HG02840 (cell line): ENCODE data around the gene MTERF4.

Experiments used
- ATAC-seq: cut with Tn5 transposase; IDR thresholded peaks from one replicate; pipeline ENCODE4 v1.9.1; 2021; ENCODE audit warnings: mild to moderate bottlenecking, moderate library complexity, moderate number of reproducible peaks; ENCODE audit not compliant: unreplicated experiment, low FRiP score

Gene MTERF4

DNA sequence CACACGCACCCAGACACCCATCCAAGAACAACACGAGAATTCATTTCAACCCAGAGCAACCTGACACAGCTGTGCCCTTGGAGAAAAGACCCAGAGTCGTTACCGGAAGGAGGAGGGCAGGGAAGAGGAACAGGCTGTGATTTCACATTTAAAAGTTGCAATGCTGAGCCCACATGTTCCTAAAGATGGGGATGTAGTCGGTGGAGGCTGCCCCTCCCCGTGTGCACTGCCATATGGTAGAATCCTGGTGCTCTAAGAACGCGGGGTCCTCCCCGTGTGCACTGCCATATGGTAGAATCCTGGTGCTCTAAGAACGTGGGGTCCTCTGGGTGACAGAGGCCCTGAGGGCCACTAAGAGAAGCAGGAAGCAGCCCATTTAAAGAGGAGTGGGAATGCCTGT lies 10.9 kb downstream of the MTERF4 start:
- ATAC-seq, result no peak

DNA sequence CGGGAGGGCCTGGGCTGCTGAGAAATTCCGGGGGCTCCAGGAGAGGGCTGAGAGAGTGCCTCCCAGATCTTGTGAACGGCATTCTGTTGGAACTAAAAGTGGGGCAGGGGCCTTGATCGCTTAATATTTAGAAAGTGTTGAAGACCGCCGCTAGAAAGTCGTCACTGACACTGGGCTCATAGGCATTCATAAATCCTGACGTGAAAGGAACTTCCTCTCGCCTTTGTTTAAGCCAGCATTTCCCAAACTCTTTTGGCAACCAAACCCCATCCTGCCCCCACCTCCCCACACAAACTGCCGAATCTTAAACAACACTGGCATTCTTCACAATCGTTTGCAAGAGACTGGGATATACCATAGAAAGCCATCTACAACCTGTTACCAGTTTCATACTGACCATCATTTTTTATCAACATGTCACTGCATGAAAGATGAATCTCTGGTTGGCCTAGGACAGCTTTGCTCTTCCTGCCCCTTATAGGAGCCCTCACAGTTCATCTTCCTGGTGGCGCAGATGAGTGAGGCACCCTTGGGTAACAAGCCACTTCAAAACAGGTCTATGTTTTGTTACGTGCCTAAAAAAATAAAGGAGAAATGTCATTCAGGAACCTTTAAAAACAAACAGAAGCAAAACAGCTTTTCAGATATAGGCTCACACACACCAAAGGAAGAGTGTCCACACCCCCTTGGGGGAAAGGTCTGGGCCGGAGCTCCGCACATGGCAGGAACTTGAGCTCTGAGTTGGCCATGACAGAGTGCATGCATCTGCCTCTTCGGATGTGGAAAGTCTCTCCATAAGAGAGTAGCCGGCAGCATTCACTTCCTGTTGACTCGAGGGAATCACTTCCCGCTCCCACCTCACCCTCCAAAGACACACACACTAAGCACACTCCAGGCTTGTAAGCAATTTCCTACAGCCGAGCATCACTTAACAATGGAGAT lies 13.0 kb downstream of the MTERF4 start:
- no peak for ATAC-seq

DNA sequence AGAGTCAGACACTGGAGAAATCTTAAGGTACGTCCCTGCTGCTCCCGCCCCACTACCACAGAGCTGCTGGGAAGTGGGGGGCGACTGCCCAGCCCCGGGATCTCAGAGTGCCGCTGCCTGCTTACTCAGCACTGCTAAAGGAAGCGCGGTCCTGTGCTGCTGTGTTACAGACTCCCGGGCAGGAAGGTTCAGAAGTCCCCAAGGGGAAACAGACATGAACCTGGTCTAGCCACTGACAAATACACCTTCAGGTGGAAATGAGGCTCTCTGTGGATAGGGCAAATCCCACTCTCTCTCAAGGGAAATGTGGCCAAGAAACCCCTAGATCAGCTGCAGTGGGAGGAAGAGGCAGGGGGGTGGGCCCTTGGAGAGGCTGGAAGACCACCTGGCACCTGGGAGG lies 13.7 kb downstream of the MTERF4 start:
- no peak for ATAC-seq

- ATAC-seq, result no peak
Measured at GRCh38 chr2:241087420-241088268, 14.4 kb downstream of the MTERF4 start.

- ATAC-seq, result no peak
Measured at GRCh38 chr2:241084856-241085444, 17.1 kb downstream of the MTERF4 start.

GRCh38 chr2:241083091-241083415 lies 19.0 kb downstream of the MTERF4 start:
- ATAC-seq, result no peak

GRCh38 chr2:241082341-241083090 lies 19.6 kb downstream of the MTERF4 start:
- ATAC-seq, result no peak

- ATAC-seq, result no peak
Measured at GRCh38 chr2:241081643-241082340, 20.3 kb downstream of the MTERF4 start.

GRCh38 chr2:241081190-241081642 lies 20.9 kb downstream of the MTERF4 start:
- no peak for ATAC-seq

DNA sequence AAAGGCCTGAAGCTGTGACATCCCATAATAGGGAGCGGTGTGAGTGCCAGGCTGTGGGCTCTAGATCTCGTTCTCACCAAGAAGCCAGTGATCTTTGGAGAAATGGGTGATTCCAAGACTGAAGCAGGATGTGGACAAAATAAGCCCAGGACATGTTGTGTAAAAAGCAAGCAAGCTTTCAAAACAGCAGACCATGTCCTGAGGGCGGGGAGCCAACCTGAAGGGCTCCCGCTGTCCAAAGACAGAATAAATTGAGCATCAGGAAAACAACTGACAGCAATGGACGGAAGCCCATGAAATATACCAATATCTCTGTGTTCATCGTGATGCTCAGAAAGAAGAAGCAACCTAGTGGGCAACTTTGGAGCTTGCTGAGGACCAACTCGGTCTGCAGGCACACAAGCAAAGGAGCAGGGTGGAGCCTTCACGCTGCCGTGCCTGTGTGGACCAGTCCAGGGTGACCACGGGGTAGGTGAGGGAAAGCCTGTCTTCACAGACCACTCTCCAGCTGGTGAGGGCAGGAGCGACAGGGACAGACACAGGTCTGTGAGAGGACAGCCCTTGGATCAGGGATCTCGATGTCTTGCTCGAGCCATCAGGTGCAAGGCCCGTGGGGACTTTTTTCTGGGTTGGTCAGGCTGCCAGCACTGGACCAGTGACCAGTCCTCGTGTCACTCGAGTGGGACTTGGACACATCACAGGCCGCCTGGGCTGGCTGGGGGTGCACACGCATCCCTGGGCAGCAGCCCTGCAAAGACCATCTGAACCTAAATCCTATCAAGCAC lies 21.5 kb downstream of the MTERF4 start:
- ATAC-seq, result no peak

DNA sequence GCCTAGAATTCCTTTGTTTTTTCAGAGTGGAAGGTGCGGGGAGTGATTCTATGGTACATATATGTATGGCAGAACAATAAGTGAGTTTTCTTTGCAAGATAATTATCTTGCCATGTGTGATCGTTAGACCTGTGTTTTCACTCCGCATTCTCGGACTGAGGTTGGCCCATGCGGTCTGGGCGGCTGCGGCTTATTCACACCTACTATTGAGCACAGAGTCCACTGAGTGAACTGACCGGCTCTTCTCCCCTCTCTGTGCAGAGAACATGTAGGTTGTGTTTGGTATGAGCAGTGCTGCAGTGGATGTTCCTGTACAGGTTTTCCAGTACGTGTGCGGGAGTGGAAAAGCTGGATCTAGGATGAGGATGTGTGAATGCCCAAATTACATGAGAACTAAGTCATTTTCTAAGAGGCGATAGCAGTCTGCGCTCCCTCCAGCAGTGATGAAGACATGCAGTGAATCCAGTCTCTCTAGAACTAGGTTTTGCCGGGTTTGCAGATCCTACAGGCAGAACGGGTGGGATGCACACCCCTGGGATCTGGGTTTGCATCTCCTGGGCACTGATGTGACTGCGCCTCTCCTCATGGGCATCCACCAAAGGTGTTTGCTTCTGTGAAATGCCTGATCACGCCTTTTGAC lies 27.1 kb downstream of the MTERF4 start:
- no peak for ATAC-seq

GRCh38 chr2:241074065-241074818 lies 27.8 kb downstream of the MTERF4 start:
- ATAC-seq, result no peak

DNA sequence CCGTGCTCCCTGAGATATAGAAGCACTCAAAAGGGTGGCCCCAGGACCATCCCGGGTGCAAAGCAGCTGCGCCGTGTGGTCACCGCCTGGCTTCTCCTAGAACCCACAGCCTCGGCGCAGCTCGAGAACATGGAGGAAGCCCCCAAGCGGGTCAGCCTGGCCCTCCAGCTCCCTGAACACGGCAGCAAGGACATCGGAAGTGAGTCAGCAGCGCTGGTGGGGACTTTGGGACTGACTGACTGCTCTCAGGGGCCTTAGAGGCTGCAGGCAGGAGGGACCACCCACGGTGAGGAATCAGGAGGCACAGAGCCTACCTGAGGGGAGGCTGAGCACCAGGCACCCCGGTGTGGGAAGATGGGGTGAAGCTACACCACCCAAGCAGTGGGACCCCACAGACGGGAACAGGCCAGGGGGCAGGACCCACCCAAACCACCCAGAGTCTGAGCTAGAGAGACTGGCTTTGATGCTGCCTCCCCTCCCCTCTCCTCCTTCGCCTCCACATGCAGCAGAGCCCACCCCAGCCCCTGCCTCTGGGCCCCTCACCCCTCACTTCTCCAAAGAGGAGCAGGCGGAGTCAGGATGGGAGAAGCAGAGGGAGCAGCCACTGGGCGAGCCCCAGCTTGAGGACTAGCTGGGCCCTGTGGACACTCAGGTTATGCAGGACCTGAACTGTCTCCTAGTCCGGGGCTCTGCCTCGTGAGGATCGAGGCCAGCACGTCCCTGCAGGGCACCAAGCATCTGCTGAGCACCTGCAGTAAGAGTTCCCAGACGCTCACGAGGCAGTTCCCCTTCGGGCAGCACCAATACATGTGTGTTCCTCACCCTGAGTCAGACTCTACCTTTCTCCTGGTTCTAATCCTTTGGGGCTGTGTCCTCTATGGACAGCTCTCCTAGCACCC lies 28.7 kb downstream of the MTERF4 start:
- no peak for ATAC-seq

DNA sequence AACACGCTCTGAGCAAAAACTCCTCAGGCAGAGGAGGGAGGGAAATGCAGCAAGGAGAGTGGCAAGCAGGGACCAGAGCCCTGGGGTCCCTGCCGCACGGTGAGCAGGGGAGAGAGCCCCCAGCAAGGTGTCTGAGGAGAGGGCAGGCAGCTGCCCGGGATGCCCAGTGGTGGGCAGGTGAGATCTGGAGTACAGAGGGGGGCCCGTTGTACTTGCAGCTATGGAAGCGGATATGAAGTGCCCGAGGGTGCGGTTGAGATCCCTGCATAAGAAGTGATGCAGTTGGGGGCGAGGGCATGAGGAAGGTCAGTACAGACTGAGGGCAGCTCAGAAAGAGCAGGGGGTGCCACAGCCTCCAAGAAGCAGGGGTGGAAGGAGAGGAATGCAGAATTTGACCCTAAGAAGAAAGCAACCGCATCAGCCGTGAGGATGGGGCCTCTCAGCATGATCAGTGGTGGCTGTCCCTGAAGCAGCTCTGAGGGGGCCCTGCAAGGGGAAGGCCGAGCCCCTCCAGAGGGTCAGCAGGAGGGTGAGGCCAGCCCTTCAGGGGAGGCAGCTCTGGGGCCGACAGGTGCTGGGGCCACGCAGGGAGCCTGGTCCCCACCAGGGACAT lies 29.4 kb downstream of the MTERF4 start:
- no peak for ATAC-seq

GRCh38 chr2:241072151-241072550 lies 29.9 kb downstream of the MTERF4 start:
- ATAC-seq, result no peak

DNA sequence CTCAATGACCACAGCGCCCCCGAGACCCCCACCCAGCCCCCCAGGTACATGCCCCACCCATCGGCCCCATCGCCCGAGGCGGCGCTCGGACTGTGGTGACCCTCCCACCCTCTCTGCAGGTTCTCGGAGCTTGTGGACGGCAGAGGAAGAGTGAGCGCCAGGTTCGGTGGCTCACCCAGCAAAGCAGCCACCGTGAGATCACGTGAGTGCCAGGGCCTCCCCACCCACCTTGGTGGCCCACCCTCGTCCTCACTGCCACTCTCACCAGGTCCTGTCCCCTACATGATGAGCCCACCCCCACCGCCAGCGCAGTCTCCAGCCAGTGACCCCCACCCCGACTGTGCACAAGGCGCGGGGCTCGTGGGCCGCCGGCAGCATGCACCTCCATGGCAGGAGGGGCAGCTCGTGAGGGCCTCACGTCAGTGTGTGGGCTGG lies 30.4 kb downstream of the MTERF4 start:
- ATAC-seq, result no peak
